ENCODE results near the gene SLC9A3.

The SLC9A3 gene

DNA sequence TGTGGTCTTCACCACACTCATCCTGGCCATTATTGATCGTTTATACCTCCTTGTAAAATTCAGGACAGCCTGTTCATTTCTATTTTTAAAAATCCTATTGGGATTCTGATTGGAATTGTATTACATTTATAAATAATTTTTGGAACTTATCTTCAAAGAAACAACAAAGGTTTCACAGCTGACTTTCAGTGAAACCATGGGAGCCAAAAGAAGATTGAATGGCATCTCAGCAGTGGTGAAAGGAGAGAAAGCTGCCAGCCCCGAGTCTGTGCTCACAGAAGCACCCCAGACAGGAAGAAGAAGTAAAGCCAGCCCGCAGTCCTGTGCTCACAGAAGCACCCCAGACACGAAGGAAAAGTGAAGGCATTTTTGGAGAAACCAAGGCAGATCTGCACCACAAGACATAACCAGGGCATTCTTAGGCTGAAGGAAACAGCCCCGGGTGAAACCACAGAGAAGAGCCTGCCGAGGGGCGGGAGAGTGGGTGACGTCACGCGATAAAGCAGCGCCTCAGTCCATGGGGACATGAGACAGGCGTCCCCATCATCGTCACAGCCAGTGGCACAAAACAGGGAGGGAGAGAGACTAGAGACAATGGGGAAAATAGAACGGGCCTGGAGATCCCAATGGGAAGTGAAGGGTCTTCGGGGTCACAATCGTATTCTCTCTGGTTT is 42.5 kb upstream of the SLC9A3 start:
- no peak overlapping the region for H3K4me2 ChIP-seq (ENCODE audit: low read length)
- H3K79me2 ChIP-seq (ENCODE audit: control insufficient read depth, low read length) = no peaks in the 10 kb centered on the region
- H4K20me1 ChIP-seq (ENCODE audit: control insufficient read depth, insufficient read depth, low read depth, low read length) = no peaks in the 10 kb centered on the region
- no peaks in the 10 kb centered on the region for H3K4me1 ChIP-seq (ENCODE audit: control insufficient read depth, low read length)
- TF ChIP-seq EZH2phosphoT487 (IDR thresholded peaks at IDR 0.05; ENCODE audit: borderline replicate concordance, low read length) (no peak), CTCF (IDR thresholded peaks at IDR 0.05; ENCODE audit: low read depth, low read length, poor library complexity, severe bottlenecking) (no peak)
- H3K9me2 ChIP-seq (replicated peaks; ENCODE audit: control insufficient read depth, low read length) = no peaks in the 10 kb centered on the region
- no peaks in the 10 kb centered on the region for H3F3A ChIP-seq (ENCODE audit: control insufficient read depth, insufficient read depth)
- H3K27ac ChIP-seq (ENCODE audit: low read depth, low read length) = no peak overlapping the region
- no peaks in the 10 kb centered on the region for H3K36me3 ChIP-seq (ENCODE audit: control insufficient read depth, low read length)
- no peak overlapping the region for H3K4me3 ChIP-seq (ENCODE audit: low read length)
- H3K9me3 ChIP-seq (ENCODE audit: control insufficient read depth, insufficient read depth, low read length) = no peaks in the 10 kb centered on the region
- no peaks in the 10 kb centered on the region; the same call in 1 of the 2 replicates for H3K27me3 ChIP-seq (ENCODE audit: control insufficient read depth, low read length)

DNA sequence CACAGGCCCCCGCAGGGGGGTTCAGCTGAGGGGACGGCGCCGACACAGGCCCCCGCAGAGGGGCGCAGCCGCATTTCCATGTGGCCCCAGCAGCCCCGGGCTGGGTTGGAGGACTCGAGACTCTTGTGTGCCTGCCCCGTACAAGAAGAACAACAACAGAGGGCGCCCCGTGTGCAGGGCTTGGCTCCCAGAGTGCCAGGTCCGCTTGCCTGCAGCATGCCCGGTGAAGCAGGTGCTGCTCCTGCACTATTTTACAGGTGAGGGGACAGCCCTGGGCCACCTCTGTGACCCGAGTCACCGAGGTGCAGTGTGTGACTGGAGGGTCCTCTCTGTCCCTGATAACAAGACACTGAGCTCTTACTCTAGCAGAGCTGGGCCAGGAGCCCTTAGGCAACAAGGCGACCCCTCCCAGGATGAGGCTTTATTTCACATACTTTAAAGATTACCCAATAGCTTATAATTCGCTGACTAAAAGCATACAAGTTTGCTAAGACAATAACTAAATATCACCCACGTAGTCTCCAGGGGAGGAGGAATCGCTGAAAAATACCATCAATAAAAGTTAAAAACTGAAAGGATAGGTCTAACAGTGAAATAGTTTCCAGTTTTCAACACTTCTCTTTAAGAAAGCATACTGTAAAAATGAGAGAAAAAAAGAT is 41.7 kb upstream of the SLC9A3 start:
- Histone ChIP-seq H3F3A (ENCODE audit: control insufficient read depth, insufficient read depth) (no peaks in the 10 kb centered on the region), H3K36me3 (ENCODE audit: control insufficient read depth, low read length) (no peaks in the 10 kb centered on the region), H3K27ac (ENCODE audit: low read depth, low read length) (no peak overlapping the region), H3K4me1 (ENCODE audit: control insufficient read depth, low read length) (no peaks in the 10 kb centered on the region), H3K9me2 (replicated peaks; ENCODE audit: control insufficient read depth, low read length) (no peaks in the 10 kb centered on the region), H3K9me3 (ENCODE audit: control insufficient read depth, insufficient read depth, low read length) (no peaks in the 10 kb centered on the region), H3K27me3 (ENCODE audit: control insufficient read depth, low read length) (no peaks in the 10 kb centered on the region), H3K79me2 (ENCODE audit: control insufficient read depth, low read length) (no peaks in the 10 kb centered on the region), H4K20me1 (ENCODE audit: control insufficient read depth, insufficient read depth, low read depth, low read length) (no peaks in the 10 kb centered on the region), H3K4me3 (ENCODE audit: low read length) (no peak overlapping the region), H3K4me2 (ENCODE audit: low read length) (no peak overlapping the region)
- TF ChIP-seq CTCF (IDR thresholded peaks at IDR 0.05; ENCODE audit: low read depth, low read length, poor library complexity, severe bottlenecking) = no peak
- no peak for TF ChIP-seq EZH2phosphoT487 (IDR thresholded peaks at IDR 0.05; ENCODE audit: borderline replicate concordance, low read length)

- Histone ChIP-seq H3K4me3 (ENCODE audit: low read length) (no peak overlapping the region), H3K4me1 (ENCODE audit: control insufficient read depth, low read length) (no peaks in the 10 kb centered on the region), H3K9me3 (ENCODE audit: control insufficient read depth, insufficient read depth, low read length) (no peaks in the 10 kb centered on the region), H3K79me2 (ENCODE audit: control insufficient read depth, low read length) (no peaks in the 10 kb centered on the region), H3K4me2 (ENCODE audit: low read length) (no peak overlapping the region), H3K36me3 (ENCODE audit: control insufficient read depth, low read length) (no peaks in the 10 kb centered on the region), H3K9me2 (replicated peaks; ENCODE audit: control insufficient read depth, low read length) (no peaks in the 10 kb centered on the region), H4K20me1 (ENCODE audit: control insufficient read depth, insufficient read depth, low read depth, low read length) (no peaks in the 10 kb centered on the region), H3K27ac (ENCODE audit: low read depth, low read length) (no peak overlapping the region), H3K27me3 (ENCODE audit: control insufficient read depth, low read length) (no peaks in the 10 kb centered on the region), H3F3A (ENCODE audit: control insufficient read depth, insufficient read depth) (no peaks in the 10 kb centered on the region)
- TF ChIP-seq EZH2phosphoT487 (IDR thresholded peaks at IDR 0.05; ENCODE audit: borderline replicate concordance, low read length) = no peak
Measured at GRCh38 chr5:561408-561807, 37.2 kb upstream of the SLC9A3 start.

GRCh38 chr5:560792-561166 is 36.5 kb upstream of the SLC9A3 start:
- no peaks in the 10 kb centered on the region for H3K9me2 ChIP-seq (replicated peaks; ENCODE audit: control insufficient read depth, low read length)
- TF ChIP-seq CTCF (IDR thresholded peaks at IDR 0.05; ENCODE audit: low read depth, low read length, poor library complexity, severe bottlenecking) (no peak), EZH2phosphoT487 (IDR thresholded peaks at IDR 0.05; ENCODE audit: borderline replicate concordance, low read length) (no peak)
- H3K36me3 ChIP-seq (ENCODE audit: control insufficient read depth, low read length) = no peaks in the 10 kb centered on the region
- no peaks in the 10 kb centered on the region for H4K20me1 ChIP-seq (ENCODE audit: control insufficient read depth, insufficient read depth, low read depth, low read length)
- H3F3A ChIP-seq (ENCODE audit: control insufficient read depth, insufficient read depth) = no peaks in the 10 kb centered on the region
- H3K27ac ChIP-seq (ENCODE audit: low read depth, low read length) = no peak overlapping the region
- H3K79me2 ChIP-seq (ENCODE audit: control insufficient read depth, low read length) = no peaks in the 10 kb centered on the region
- no peaks in the 10 kb centered on the region for H3K4me1 ChIP-seq (ENCODE audit: control insufficient read depth, low read length)
- no peaks in the 10 kb centered on the region for H3K27me3 ChIP-seq (ENCODE audit: control insufficient read depth, low read length)
- no peak overlapping the region for H3K4me3 ChIP-seq (ENCODE audit: low read length)
- no peaks in the 10 kb centered on the region for H3K9me3 ChIP-seq (ENCODE audit: control insufficient read depth, insufficient read depth, low read length)
- H3K4me2 ChIP-seq (ENCODE audit: low read length) = no peak overlapping the region
